NCI-H2029 (cell line): Measurements from ENCODE around the gene SRP14.

Experiments
- DNase-seq: peaks from one replicate; lab custom pipeline; 2025; lab: John Stamatoyannopoulos, UW

SRP14 gene

DNA sequence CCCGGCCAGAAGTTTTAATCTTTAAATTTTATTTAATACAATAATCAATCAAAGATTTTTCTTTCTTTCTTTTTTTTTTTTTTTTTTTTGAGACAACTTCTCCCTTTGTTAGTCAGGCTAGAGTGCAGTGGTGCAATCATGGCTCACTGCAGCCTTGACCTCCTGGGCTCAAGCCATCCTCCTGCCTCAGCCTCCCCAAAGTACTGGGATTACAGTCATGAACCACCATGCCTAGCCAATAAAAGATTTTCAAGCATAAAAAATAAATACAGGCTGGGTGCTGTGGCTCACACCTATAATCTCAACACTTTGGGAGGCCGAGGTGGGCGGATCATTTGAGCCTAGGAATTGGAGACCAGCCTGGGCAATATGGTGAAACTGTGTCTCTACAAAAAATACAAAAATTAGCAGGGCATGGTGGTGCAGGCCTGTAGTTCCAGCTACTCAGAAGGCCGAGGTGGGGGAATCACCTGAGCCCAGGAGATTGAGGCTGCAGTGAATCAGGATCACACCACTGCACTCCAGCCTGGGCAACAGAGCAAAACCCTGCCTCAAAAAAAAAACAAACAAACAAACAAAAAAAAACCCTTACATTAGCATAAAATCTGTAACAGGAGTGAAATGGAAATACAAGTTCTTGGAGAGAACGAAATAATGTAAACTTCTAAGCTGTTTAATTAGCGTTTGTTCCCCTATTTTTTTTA is 29.1 kb upstream of the SRP14 start:
- no peak for DNase-seq

DNA sequence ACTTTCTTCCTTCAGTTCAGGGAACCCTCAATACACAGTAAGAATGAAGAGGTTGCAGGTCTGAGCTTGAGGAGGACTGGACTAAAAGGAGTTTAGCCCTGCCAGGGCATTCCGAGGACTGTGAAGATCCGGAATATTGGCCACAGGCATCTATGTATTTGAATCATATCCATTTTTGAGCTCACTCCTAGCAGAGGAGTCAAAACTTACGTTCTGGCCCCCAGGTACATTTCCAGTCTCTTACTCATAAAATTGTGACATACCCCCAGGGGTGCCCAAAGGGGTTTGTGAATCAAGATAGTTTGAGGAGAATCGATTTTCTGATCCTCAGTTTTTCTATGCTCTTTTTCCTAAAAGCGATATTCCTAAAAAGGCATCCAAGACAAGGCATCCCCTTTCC is 27.6 kb upstream of the SRP14 start:
- no peak for DNase-seq

DNA sequence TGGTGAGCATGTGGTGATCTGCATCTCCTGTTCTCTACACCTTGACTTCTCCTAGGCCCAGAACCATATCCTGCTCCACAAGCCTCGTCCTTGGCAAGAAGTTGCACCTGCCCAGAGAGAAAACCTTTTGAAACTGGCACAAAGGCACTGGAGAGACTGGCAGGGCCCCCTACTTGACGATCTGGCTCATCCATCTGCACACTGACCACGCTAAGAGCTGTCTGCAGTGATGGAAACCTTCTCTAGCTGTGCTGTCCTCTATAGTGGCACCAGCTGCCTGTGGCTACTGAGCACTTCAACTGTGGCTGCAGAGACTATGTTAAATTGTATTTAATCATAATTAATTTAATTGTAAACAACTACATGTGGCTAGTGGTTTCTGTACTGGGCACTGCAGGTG is 26.2 kb upstream of the SRP14 start:
- peak; percentile 31 for DNase-seq

DNA sequence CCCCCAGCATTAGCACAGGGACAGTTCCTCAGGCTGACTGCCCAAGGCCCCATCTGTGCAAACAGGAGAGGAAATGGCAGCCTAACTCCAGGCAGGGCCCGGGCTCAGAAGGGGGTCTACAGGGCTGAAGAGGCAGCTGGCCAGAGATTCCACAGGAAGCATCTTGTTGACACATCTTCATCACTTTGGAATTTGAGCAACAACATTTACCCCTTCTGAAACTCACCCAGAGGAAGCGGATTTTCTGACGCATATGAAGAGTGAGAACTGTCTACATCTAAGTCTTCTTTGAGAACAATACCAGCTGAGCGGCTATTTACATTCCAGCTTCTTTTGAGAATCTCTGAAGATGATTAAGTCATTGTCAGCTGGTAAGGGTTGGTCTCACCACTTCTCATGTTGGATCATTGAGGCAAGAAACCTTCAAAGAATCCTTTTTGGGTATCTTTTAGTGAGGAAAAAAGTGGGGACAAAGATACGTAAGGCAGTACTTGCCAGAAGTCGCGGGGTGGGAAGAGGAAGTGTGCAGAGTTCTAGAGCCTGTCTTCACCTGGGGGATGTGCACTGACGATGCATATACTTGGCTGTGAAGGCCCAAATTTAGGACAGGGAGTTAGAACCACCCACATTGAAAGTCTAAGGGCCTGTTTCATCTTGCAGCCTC is 25.4 kb upstream of the SRP14 start:
- DNase-seq, result no peak

DNA sequence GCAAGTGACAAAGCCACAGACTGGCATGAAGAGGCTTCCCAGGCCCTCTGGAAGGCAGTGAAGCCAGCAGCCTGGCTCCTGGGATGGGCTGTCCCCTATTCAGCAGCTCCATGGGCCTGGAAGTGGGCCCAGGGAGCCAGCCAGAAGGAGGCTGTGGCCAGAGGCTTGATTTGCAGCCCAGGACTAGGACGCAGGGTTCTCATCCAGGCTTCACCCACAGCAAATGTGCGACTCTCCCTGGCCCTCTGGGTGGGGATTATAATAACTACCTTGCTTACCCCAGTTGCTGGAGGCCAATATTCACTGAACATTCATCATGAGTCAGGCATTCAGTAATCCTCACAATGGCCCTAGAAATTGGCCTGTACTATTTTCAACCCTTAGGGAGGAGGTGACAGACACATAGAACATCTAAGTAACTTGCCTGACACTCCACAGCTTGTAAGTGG is 24.6 kb upstream of the SRP14 start:
- DNase-seq, result no peak

DNA sequence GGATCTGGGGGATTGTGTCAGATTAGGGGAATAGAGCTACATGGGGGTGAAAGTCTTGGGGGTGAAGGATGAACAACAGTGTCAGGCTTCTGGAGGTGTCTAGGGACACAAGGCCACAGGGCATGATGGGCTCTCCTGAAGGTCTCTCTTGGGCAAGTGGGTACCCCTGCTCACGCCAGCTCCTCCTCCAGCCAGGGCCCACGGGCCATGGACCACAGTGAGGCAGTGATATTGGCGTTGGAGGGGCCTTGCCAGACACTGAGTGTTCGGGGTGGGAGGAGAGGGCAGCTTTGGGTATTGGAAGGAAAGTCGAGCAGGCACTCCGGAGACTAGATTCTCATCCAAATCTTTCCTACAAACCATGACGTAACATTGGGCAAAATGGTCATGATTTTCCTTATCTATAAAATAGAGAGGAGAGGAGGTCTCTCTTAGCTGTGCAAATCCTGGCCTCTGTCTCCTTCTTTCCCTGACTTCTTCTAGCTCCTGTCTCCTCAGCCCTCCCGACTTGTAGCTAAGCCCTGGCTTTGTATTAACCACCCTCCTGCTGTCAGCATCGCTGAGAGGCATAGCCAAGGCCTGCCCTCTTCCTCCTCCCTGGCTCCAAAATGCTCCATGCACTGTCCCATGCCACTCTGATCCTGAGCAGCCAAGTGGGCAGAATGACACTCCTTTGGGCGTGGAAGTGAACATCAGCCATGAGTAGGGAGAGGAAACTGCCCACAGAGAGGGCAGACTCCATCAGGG is 24.0 kb upstream of the SRP14 start:
- no peak for DNase-seq

DNA sequence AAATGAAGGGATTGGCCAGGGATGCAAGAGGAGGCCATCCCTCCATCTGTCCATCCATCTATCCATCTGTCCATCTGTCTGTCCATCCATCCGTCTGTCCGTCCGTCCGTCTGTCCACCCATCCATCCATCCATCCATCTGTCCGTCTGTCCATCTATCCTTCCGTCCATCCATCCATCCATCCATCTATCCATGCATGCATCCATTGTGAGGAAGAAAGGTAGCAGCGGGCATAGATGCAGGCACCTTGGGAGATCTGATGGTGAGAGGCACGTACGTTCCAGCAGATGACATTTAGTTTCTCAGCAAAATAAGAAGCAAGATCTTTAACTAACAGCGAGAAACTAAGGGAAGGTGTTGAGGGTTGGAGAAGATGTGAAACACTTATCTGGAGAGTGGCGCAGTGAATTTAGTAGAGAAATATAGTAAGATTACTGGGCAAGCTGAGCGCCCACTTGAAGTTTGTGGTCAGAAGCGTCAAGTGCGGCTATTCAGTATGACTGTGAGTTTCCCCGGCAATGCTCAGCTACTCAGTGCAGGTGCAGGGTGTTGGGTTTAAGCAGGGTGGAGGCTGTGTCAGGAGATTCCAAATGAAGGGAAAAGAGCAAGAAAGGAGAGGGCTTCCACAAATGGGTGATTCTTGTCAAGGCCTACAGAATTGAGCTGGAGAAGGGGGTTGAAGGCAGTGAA is 22.4 kb upstream of the SRP14 start:
- DNase-seq, result no peak

DNA sequence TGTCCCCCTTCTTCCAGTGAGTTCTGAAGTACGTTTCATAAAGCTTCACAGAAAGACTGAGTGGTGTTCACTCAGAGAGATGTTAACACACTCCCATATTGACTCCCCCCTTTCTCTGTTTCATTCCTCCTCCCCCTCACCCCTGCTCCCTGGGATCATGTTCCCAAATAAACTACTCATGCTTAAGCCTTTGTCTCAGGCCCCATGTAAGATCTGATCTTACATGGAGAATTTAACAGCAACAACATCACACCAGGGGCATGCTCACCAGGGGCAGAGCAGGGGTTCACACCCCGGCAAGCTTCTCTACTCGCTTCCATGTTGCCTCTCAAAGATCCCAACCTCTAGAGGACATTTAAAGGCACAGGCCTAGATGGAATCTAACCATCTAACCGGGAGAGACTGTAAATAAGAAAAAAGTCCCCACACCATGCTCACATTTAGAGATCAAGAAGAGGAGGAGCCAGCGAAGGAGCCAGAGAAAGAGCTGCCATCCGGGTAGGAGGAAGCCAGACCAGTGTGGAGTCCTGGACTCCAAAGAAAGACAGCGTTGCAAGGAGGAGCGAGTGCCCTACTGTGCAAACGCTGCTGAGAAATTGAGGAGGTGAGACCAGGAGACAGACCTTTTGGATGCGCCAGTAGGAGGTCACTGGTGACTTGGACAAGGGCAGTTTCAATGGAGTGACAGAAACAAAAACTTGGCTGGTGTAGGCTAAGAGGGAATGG is 21.4 kb upstream of the SRP14 start:
- DNase-seq, result no peak

DNA sequence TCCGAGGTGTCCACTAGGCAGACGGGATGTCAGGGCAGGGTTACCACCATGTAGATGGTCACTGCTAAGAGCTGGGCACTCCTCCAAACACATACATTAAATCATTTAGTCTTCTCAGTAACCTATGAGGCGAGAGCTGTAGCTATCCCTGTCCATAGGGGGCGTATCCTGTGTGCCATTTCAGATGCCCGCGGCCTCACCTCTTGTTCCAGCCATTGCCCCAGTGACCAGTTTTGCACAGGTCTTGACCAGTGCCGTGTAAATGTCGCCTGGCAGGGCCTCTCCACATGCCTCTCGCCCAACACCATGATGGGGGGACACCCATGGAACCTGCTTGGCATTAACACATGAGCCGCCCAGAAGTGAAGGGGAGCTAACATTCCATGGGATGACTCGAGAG is 20.8 kb upstream of the SRP14 start:
- DNase-seq, result no peak

DNA sequence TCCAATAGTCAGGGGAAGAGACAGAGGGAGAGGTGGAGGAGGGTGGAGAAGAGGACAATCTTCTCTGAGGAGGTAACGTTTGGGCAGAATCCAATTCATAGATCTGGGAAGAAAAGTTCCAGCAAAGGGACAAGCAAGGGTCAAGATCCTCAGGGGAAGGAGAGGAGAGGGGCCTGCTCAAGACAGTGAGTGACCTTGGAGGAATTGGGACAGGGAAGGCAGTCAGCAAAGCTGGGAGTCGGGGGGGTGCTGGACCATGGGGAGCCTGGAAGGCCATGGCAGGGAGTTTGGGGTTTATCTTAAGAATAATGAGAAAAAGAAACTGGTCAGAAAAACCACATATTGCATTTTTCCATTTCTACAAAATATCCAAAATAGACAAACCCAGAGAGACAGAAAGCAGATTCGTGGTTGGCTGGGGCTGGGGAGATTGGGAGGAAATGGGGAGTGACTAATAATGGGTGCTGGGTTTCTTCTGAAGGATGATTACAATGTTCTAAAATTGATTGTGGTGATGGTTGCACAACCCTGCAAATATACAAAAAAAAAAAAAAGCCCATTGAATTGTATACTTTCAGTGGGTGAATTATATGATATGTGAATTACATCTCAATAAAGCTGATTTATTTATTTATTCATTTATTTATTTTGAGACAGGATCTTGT is 19.6 kb upstream of the SRP14 start:
- DNase-seq, result no peak

DNA sequence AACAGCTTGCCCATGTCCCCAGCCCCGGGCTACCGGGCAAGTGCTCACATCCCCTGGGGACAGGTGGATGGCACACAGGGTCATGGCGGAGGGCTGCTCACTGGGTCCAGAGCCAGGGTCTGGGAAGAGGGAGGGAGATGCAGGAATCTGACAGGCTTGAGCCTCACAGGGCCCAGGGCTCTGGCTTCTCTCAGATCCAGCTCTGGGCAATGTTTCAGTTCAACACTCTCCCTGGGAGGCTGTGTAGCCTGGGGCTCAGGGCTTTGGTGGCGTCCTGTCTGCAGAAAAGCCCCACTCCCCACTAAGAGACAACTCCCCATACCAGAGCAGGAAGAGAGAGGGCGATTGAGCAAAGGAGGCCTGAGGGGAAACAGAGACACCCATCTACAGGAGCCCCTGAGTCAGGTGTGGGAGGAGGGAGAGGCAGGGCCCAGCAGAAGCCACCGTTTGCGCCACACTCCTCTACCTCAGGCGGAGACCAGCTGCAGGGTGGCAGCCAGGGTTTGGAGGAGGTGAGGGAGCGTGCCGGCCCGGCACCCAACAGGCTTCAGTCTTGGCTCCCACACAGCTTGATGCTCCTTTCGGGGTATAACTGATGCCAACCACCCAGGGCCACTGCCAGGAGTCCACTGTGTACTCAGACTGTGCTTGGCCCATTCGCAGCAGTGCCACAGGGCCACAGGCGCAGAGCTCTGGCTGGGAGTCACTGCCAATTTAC is 16.8 kb upstream of the SRP14 start:
- peak; percentile 40 for DNase-seq

DNA sequence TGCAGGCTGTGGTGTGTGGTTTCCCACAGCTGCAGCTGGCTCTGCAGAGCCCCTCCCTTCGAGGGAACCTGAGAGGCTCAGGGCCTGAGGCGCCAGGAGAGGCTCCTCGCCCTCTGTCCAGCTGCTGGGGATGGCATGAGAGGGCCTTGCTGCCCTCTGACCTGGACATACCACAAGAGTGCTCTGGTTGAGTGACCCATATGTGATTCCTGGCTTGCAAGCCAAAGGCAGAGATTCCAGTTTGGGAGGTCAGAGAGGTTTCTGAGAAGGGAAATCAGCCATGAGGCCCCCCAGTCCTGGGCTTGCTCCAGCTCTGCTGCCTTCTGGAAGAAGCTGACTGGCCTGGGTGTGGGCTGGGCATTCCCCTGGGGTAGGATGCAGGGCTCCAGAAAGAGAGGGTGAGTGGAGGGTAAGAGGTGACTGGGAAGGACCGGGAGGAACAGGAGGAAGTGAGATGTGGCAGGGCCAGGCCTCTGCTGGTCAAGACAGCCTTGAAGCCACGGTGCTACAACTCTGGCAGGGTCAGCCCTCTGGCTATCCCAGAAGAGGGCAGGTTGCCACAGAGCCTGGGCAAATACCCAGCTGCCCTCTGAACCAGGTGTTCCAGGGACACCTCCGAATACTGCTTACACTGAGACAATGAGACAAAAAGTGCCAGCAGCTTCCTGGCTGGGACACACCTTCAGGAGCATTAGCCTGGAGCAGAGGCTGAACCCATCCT is 16.0 kb upstream of the SRP14 start:
- DNase-seq, result peak; percentile 37

DNA sequence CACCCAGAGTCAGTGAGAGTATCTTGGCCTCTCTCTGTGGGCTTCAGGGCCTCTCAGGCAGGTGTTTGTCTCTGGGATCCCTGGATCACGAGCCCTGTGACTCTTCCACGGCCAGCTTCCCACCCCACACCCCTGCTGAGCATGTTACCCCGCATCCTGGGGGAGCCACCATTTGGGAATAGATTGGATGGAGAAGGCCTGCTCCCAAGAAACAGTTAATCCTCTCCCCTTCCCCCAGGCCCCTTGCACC is 15.5 kb upstream of the SRP14 start:
- DNase-seq, result no peak

DNA sequence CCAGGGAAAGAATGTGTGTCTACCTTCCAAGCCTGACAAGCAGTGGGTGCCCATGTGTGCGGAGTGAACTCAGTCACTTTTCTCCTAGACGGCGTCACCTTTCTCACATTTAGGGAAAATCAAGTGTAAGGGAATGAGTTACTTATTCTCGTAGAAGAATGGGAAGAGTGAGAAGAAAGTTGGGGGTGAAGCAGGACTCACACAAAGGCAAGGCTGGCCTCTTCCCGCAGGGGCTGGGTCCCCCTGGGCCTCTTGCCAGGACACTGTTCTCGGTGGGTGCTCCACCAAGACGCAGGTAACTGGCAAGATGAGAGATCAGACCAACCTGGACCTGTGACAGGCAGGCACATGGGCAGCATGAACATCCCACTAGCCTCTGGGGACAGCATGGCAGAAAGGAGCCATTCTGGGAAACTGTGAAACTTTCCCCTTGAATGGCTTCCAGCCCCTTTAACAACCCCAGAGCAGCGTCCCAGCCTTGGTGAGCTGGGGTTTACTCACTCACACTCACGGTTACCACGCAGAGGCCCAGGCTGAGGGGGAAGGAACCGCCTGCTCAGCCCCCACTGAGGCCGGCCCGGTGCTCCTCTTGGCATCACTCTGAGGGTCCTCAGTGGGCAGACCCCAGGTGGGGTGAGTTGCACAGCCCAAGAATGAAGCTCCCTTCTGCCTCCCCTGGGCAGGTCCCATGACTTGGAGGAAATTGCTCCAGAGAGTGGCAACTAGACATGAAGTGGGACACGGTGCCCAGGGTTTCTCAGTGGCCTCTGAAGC is 15.0 kb upstream of the SRP14 start:
- no peak for DNase-seq

DNA sequence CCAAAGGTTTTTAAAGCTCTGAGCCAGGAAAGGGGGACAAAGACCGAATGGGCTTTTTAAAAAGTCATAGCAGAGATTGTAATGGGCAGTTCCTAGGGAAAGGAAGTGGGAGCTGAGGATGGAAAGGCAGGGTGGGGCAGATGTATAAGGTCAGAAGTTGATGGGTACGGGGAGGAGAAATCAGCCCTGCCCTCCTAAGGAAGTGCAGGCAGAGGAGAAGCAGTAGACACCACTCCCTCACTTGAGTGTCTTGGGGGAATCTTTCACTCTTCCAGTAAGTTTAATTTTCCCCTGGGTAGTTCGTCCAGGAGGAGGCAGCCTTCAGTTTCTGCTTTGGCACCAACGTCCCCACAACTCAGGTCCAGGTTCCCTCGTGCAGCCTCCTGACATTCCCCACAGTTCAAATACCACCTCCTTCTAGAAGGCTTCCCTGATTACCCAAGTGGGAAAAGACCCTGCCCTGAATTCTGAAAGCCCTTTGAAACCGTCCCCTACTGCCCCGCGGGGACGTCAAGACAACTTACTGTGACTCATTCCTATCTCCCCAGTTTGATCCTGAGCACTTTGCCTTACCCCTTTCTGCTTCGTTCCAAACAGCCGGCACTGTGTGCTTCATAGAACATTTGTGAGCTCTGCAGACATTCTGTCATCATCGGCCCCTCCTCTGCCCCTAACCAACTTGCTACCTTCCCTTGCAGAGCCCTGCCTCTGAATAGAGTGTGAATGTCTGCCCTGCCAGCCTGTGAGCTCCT is 14.3 kb upstream of the SRP14 start:
- no peak for DNase-seq

DNA sequence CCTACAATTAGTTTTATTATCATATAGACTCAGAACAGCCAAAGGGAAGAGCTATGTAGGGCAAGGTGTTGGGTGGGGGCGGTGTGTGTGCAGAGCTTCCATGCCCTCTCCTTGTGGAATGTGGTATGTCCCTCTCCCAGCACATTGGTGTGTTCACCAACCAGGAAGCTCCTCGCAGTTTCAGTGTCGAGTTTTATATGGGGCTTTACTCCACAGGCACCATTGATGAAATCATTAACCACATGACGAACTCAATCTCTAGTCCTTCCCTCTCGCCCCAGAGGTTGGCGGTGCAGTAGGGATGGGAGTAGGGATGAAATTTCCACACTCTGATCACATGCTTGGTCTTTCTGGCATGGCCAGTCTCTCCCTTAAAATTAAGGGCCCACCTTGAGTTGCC is 13.6 kb upstream of the SRP14 start:
- DNase-seq, result no peak

DNA sequence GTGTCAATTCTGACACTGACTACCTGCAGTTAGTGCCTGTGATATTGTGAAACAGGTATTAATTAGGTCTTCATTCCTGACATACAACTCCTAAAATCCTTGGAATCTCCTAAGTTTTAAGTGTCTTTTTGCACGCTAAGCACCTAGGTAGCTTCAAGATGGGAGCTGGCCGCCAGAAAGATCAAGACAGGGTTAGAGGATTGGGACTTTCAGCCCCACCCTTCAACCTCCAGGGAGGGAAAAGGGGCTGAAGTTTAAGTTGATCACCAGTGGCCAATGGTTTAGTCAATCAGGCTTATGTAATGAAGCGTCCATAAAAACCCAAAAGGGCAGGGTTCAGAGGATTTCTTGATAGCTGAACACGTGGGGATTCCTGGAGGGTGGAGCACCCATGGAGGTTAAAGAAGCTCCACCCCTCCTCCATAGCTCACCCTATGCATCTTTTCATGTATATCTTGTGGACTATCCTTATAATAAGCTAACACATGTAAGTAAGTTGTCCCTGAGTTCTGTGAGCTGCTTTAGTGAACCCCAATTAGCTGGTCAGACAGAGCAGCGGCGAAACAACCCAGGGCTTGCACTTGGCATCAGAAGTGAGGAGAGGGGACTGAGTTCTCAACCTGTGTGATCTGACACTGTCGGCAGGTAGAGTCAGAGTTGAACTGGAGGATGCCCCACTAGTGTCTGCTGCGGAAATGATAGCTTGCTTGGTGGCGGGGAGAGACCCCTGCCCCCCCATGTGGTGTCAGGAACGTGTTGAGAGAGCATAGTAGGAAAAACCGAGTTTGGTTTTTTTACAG is 12.8 kb upstream of the SRP14 start:
- no peak for DNase-seq
